Dedifferentiated amniotic fluid mesenchymal stem cell (primary cell): Measurements from ENCODE around the gene MIS18A.
"Not testable (repeated sequence)": the region's sequence is repeated elsewhere in the genome, so short reads cannot be mapped to it uniquely, and the experiment has no call there.

Experiments used
- DNase-seq: peaks from one replicate; pipeline ENCODE4 v3.0.0-alpha.2; 2016; ENCODE audit errors: extremely low spot score

The MIS18A gene

GRCh38 chr21:32278518-32279376 is at the start of gene MIS18A:
TSS of gene MIS18A (minus strand) at chr21:32279049. CDS start at chr21:32279014, 35 bp downstream.
- peak; percentile 88 for DNase-seq

GRCh38 chr21:32328595-32328994 is 49.7 kb upstream of the MIS18A start:
- no peak for DNase-seq

- DNase-seq: no peak
These were observed 46.9 kb upstream of the MIS18A start for GRCh38 chr21:32325706-32326105.

GRCh38 chr21:32322676-32323075 is 43.8 kb upstream of the MIS18A start:
- DNase-seq: no peak

- no peak for DNase-seq
These were observed 43.3 kb upstream of the MIS18A start for GRCh38 chr21:32322103-32322502.

GRCh38 chr21:32321480-32321879 is 42.6 kb upstream of the MIS18A start:
- no peak for DNase-seq

- no peak for DNase-seq
These were observed 41.9 kb upstream of the MIS18A start for GRCh38 chr21:32320726-32321125.

- no peak for DNase-seq
These were observed 41.2 kb upstream of the MIS18A start for GRCh38 chr21:32320059-32320458.

GRCh38 chr21:32319012-32319411 is 40.2 kb upstream of the MIS18A start:
- DNase-seq: no peak

- no peak for DNase-seq
These were observed 38.9 kb upstream of the MIS18A start for GRCh38 chr21:32317726-32318125.

- no peak for DNase-seq
These were observed 37.7 kb upstream of the MIS18A start for GRCh38 chr21:32316361-32317215.

- no peak for DNase-seq
These were observed 36.8 kb upstream of the MIS18A start for GRCh38 chr21:32315511-32316281.

GRCh38 chr21:32314806-32315205 is 36.0 kb upstream of the MIS18A start:
- no peak for DNase-seq

- DNase-seq: no peak
These were observed 34.1 kb upstream of the MIS18A start for GRCh38 chr21:32312976-32313375.

GRCh38 chr21:32312326-32312725 is 33.5 kb upstream of the MIS18A start:
- no peak for DNase-seq

GRCh38 chr21:32311621-32312020 is 32.8 kb upstream of the MIS18A start:
- DNase-seq: no peak

- DNase-seq: not testable (repeated sequence)
These were observed 32.1 kb upstream of the MIS18A start for GRCh38 chr21:32310976-32311375.

GRCh38 chr21:32309906-32310460 is 31.1 kb upstream of the MIS18A start:
- no peak for DNase-seq

GRCh38 chr21:32308696-32309095 is 29.8 kb upstream of the MIS18A start:
- no peak for DNase-seq

GRCh38 chr21:32307706-32308105 is 28.9 kb upstream of the MIS18A start:
- no peak for DNase-seq

- DNase-seq: no peak
These were observed 27.4 kb upstream of the MIS18A start for GRCh38 chr21:32306021-32306780.
